CD4-positive, alpha-beta T cell treated with Interleukin-15 for 4 hours (primary cell): ENCODE results near the gene TAOK1.
"Not testable (repeated sequence)": the region's sequence is repeated elsewhere in the genome, so short reads cannot be mapped to it uniquely, and the experiment has no call there.

ENCODE experiments used
- DNase-seq: peaks from one replicate; pipeline ENCODE4 v3.0.0-alpha.2; 2020; ENCODE audit warnings: low spot score

Gene TAOK1

DNA sequence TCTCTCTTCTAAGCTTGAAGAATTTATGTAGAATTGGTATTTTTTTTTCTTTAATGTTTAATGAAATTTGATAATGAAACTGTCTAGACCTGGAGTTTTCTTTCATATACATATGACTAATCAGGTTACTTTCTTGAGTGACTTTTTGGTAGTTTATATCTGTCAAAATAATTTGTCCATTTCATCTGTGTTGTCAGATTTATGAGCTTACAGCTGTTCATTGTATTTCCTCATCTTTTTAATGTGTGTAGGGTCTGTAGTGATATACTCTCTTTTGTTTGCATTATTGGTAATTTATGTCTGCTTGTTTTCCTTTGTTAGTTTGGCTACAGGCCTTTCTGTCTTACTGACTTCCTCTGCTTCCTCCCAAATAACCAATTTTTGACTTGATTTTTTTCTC is 55.7 kb downstream of the TAOK1 start:
- no peak for DNase-seq

DNA sequence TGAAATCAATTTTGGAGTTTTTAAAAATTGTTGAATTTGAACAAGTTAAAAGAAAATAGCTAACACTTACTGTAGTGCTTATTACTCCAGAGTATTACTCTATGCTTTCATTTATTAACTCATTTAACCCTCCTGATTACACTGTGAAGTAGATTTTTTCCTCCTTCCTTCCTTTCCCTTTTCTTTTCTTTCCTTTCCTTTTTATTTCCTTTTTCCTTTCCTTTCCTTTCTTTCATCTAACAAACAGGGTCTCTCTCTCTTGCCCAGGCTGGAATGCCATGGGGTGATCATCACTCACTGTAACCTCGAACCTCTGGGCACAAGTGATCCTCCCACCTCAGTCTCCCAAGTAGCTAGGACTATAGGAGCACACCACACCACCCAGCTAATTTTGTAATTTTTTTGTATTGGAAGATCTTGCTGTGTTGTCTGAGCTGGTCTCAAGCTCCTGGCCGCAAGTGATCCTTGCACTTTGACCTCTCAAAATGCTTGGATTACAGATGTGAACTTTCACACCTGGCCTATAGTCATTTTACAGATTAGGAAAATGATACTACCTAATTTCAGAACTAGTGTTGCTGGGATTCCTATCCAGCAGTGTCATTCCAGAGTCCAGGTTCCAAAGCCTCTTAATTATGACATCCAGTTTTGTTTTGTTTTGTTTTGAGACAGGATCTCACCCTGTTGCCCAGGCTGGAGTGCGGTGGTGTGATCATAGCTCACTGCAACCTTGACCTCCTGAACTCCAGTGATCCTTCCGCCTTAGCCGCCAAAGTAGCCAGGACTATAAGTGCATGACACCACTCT is 59.9 kb downstream of the TAOK1 start:
- DNase-seq = no peak

DNA sequence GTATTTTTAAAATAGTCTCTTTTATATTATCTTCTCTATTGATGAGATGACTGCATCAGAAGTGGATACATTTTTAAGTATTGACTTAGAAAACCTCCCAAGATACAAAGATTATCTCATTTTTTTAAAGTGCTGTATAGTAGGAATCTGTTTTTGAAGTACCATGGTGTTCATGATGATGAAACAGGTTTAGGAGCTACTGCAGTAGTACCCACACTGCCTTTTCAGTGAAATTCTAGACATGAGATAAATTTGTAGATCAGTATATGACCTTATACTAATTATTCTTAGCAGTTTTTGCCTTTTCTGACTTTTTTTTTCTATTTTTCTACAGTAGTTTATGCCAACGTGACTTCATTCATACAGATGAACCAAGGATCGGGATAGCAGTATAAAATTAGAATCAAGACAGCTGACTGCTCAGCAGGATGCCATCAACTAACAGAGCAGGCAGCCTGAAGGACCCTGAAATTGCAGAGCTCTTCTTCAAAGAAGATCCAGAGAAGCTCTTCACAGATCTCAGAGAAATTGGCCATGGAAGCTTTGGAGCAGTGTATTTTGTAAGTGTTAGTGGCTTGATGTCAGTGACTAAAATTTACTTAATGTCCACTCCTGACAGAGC is 61.1 kb downstream of the TAOK1 start:
- no peak for DNase-seq

GRCh38 chr17:29458066-29458465 is 67.9 kb downstream of the TAOK1 start:
- no peak for DNase-seq

DNA sequence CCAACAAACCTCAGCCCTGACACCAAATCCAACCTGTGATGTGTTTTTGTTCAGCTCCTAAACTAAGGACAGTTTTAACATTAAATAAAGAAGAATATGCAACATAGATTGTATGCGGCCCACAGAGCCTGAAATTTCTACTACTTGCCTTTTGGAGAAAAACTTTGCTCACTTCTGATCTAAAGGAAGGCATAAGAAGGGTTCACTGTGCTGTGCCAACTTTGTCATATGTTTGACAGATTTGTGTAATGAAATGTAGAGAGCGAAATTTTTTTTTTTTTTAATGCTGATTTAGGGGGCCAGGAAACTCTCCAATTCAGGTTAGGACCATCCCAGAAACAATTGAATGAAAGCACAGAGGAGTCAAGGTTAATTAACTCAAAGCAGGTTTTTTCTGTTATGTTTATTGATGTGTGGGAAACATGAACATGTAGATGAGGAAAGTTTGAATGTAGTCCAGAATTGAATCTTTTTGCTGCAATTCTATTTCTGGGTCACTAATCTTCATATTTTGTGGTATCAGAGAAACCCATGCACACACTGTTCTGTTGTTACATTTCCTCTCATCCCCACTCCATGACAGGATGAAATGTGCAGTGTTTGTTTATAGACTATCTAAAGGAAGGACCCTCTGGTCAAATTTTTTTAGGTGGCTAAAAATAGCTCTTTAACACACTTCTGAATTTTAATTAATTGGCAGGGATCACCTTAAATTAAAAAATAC is 71.5 kb downstream of the TAOK1 start:
- DNase-seq = no peak

DNA sequence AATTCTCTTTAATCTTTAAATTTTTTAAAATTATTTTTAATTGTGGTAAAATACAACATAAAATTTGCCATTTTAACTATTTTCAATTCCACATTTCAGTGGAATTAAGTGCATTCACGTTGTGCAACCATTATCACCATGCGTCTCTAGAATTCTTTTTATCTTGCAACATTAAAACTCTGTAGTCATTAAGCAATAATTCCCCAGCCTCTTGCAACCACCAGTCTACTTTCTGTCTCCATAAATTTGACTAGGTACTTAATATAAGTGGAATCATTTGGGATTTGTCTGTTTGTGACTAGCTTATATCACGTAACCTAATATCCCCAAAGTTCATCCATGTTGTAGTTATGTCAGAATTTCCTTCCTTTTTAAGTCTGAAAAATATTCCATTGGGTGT is 79.1 kb downstream of the TAOK1 start:
- no peak for DNase-seq

DNA sequence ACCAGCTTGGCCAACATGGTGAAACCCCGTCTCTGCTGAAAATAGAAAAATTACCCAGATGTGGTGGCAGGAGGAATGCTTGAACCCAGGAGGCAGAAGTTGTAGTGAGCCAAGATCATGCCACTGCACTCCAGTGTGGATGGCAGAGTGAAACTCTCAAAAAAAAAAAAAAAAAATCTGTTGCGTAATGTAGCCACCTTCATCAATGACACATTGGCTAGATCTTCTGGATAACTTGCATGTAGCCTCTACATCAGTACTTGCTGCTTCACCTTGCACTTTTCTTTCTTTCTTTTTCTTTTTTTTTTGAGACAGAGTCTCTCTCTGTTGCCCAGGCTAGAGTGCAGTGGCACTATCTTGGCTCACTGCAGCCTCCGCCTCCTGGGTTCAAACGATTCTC is 83.3 kb downstream of the TAOK1 start:
- not testable (repeated sequence) for DNase-seq

DNA sequence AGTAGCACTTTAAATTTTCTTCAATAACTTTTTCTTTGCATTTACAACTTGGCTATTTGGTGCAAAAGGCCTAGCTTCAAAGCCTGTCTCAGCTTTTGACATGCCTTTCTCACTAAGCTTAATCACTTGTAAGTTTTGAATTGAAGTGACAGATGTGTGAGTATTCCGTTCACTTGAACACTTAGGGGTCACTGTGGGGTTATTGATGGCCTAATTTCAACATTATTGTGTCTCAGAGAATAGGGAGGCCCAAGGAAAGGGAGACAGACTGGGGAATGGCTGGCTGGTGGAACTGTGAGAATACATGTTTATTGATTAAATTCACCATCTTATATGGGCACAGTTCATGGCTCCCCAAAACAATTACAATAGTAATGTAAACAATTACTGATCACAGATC is 84.1 kb downstream of the TAOK1 start:
- DNase-seq = no peak

GRCh38 chr17:29475891-29476290 is 85.7 kb downstream of the TAOK1 start:
- no peak for DNase-seq

GRCh38 chr17:29480249-29480928 is 90.2 kb downstream of the TAOK1 start:
- not testable (repeated sequence) for DNase-seq

- DNase-seq = no peak
Measured at GRCh38 chr17:29483503-29483902, 93.3 kb downstream of the TAOK1 start.

DNA sequence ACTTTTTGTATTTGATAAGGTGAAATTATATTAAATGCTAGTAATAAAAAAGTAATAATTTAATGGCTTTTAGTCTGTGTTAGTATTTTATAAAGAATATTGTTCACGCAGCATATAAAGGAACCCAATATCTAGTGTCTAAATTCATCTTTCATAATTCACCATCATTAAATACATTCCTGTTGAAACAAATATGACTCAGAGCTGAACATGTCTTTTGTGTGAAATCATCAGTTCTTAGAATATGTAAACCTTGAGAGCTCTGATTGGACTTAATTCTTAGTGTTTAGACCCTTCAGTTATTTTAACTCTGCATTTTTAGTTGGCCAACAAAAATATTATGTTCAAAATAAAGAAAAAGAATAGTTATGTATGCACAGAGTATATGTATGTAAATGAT is 104.8 kb downstream of the TAOK1 start:
- no peak for DNase-seq

DNA sequence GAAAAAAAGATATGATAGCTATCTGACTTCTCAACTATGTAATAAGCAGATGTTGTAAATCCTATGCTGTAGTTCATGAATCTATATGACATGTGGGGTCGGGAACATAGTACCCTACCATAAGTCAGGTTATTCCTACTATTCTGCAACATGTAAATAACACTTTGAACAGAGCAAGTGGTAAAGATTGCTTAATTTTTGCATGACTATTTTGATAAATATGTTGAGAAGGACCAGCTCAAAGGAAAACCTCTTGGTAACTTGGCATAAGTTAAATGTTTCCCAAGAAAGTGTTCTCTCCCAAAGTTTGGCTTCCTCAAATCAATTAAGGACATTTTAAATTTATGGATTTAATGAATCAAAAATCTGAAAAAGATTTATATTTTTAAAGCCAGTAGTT is 114.5 kb downstream of the TAOK1 start:
- DNase-seq = no peak

DNA sequence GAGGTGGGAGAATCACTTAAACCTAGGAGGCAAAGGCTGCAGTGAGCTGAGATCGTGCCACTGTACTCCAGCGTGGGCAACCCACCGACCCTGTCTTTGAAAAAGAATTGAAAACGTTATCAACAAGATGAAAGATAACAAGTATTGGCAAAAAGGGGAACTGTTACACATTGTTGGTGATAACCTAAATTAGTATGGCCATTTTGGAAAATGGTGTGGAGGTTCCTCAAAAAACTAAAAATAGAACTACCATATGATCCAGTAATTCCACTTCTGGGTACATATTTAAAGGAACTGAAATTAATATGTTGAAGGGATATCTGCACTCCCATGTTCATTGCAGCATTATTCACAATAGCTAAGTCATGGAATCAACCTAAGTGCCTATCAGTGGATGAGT is 115.7 kb downstream of the TAOK1 start:
- DNase-seq = no peak

DNA sequence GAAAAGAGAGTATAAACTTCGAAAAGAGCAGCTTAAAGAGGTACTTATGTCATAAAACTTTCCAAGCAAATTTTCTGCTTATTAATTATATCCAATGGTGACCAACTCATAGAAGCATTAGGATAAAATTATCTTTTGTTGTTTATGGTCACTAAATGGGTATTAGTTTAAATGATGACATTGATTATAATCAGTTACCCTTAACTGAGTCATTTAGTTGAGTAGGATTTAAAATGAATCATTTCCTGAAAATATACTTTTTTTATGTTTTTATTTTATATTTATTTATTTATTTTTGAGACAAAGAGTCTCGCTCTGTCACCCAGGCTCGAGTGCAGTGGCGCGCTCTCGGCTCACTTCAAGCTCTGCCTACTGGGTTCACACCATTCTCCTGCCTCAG is 120.8 kb downstream of the TAOK1 start:
- DNase-seq = no peak

GRCh38 chr17:29514792-29515191 is 124.6 kb downstream of the TAOK1 start:
- DNase-seq = no peak

GRCh38 chr17:29518359-29518758 is 128.2 kb downstream of the TAOK1 start:
- DNase-seq = no peak

- DNase-seq = no peak
Measured at GRCh38 chr17:29524692-29525091, 134.5 kb downstream of the TAOK1 start.

- no peak for DNase-seq
Measured at GRCh38 chr17:29526322-29526721, 136.2 kb downstream of the TAOK1 start.

DNA sequence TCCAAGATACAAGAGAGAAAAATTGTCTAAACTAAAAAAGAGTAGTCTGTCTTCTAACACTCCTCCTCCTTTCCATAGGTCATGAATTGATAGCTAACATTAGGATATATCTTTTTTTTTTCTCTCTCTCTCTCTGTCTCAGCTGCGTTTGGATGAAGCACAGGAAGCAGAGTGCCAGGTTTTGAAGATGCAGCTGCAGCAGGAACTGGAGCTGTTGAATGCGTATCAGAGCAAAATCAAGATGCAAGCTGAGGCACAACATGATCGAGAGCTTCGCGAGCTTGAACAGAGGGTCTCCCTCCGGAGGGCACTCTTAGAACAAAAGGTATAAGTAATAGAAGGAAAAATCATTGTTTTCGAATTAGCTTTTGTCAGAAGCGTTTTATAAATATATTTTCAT is 143.8 kb downstream of the TAOK1 start:
- DNase-seq = no peak

DNA sequence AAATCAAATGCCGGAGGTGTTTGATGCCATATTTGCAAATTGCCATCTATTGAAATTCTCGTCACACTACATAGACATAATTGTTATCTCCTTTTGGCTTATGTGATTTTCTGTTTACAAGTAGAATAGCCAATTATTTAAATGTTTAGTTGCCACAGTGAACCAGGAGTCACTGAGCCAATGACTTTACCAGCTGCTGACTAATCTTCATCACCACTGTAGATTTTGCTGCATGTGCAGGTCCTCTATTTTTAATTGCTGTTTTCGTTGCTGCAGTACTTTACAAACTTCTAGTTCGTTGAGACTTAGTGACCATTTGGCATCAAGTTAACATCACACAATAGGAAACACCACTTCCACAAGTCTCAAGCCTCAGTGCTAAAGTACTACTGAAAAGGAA is 153.9 kb downstream of the TAOK1 start:
- DNase-seq = no peak

GRCh38 chr17:29546085-29546484 is 155.9 kb downstream of the TAOK1 start:
- DNase-seq = no peak

- no peak for DNase-seq
Measured at GRCh38 chr17:29546830-29547229, 156.7 kb downstream of the TAOK1 start.
